Adrenal gland (tissue), 12 donors: ENCODE data around the gene C12orf60. TPM values are rescaled to one million over a fixed set of nuclear protein-coding genes. Genes with fewer than 3 reads are reported as not detected.
A peak's percentile ranks its signal among the peaks of the same experiment; 100 is the strongest.

ENCODE experiments used
- DNase-seq, 7 donors: peaks; one replicate each; pipeline ENCODE4 v3.0.0-alpha.2; 2019 to 2020
- H3K27ac ChIP-seq, 5 donors: fragments of 200-600 bp; sonication (generic) in 4 of 5; 1 replicate in 3 of 5; 2 replicates in 2 of 5; pipeline versions ENCODE4 v1.5.1 to v1.8.0; 2016 to 2020; ENCODE audit warnings: mild to moderate bottlenecking in 1 of 5
- H3K27me3 ChIP-seq: fragments of 200-600 bp; 2 replicates; pipeline ENCODE4 v1.8.0; 2021
- H3K36me3 ChIP-seq, 2 donors: fragments of 200-600 bp; replicated peaks in 1 of 2; 1 replicate in 1 of 2; 2 replicates in 1 of 2; pipeline versions ENCODE4 v1.5.1 to v1.8.0; 2018 to 2022
- H3K4me1 ChIP-seq, 2 donors: fragments of 200-600 bp; replicated peaks in 1 of 2; 1 replicate in 1 of 2; 2 replicates in 1 of 2; pipeline versions ENCODE4 v1.5.1 to v1.8.0; 2018 to 2021
- H3K4me3 ChIP-seq, 4 donors: fragments of 200-600 bp; sonication (generic) in 3 of 4; one replicate each; pipeline ENCODE4 v1.5.1; 2016 to 2018
- H3K9me3 ChIP-seq, 3 donors: fragments of 200-600 bp; sonication (generic) in 1 of 3; replicated peaks in 1 of 3; 1 replicate in 2 of 3; 2 replicates in 1 of 3; pipeline versions ENCODE4 v1.5.1 to v1.8.0; 2016 to 2021
- POLR2A ChIP-seq, 2 donors: fragments of 450-650 bp; IDR thresholded peaks; one replicate each; pipeline ENCODE4 v1.6.1; 2017; ENCODE audit warnings: antibody characterized with exemption in 2 of 2, mild to moderate bottlenecking in 2 of 2, moderate library complexity in 1 of 2
- WGBS, 4 donors: extraction: QIAGEN DNeasy Blood & Tissue Kit in 2 of 4; methylation state at CpG; one replicate each; pipeline versions ENCODE4 v1.1.5 to v1.1.7; 2013 to 2017; 5-methylcytosine and 5-hydroxymethylcytosine counted together
- intact Hi-C, 2 donors: fragments of 100-400 bp; cut with DNase I; formaldehyde crosslinking; loops; one replicate each; pipeline versions ENCODE4 v1.14.1 to v1.15.0; 2022 to 2023
- polyA plus RNA-seq, 3 donors: library from polyadenylated mRNA; stranded (reverse); fragments of 200-250 nt in 2 of 3; fragments of 350-450 nt in 1 of 3; fragmentation: Illumina TruSeq in 1 of 3; extraction: RNeasy Lipid Tissue Mini Kit (QIAGEN cat#74804) in 1 of 3; gene quantifications; one replicate each; pipeline ENCODE4 v1.2.3, GENCODE V29; 2013 to 2014
- total RNA-seq, 9 donors: library from RNA; depleted of rRNA in 4 of 9; stranded (reverse); fragments of >200 nt in 4 of 9; fragments of 120-200 nt in 1 of 9; fragmentation: NEBNext Ultra II Directional in 1 of 9; extraction: Animal tissue kit (Norgen Biotek cat#: 25700) in 1 of 9; gene quantifications; one replicate each; pipeline versions ENCODE4 v1.1.0 to v1.2.4, GENCODE V29; 2013 to 2023
- TF ChIP-seq, protein P1 (sequence below), 6 experiments: fragments of 450-650 bp in 4 of 6; fragments of 200-600 bp in 2 of 6; sonication (generic) in 1 of 6; IDR thresholded peaks; 1 replicate in 5 of 6; 2 replicates in 1 of 6; pipeline versions ENCODE4 v1.5.1 to v1.8.0; 2016 to 2021; ENCODE audit warnings: antibody characterized with exemption in 6 of 6, mild to moderate bottlenecking in 2 of 6, moderate library complexity in 1 of 6
- donor health status: healthy with polysubstance abuse.
- donor health status: Bipolar disorder and iron deficiency.
- donor health status: DM: yes; HTN: yes; CAD: no.
- donor health status: DM: no; HTN: no; CAD: no.
- donor health status: DM: no; HTN: no; CAD: no.
- donor health status: DM: yes; HTN: yes; CAD: no.

Gene C12orf60
- total and polyA plus RNA-seq, 12 donors, result 2.6 to 12.5 (median 4.6) TPM

GRCh38 chr12:14785568-14785967, 17.9 kb upstream of the C12orf60 start:
- intact Hi-C loops, result no loop called here
- WGBS, 4 donors, result 93 to 98% (median 96%) methylated on average over 3 of the region's 3 CpGs
- no peak for DNase-seq
- Histone ChIP-seq H3K4me3 (no peak overlapping the region), H3K4me1 (no peaks in the 10 kb centered on the region), H3K27me3 (no peaks in the 10 kb centered on the region), H3K36me3 (peaks cover 0 to 48% of the 10 kb centered on the region in 2 donors), H3K27ac (no peak overlapping the region), H3K9me3 (no peaks in the 10 kb centered on the region)
- no peak for TF ChIP-seq POLR2A (IDR thresholded peaks at IDR 0.05)
- TF ChIP-seq, protein P1, sequence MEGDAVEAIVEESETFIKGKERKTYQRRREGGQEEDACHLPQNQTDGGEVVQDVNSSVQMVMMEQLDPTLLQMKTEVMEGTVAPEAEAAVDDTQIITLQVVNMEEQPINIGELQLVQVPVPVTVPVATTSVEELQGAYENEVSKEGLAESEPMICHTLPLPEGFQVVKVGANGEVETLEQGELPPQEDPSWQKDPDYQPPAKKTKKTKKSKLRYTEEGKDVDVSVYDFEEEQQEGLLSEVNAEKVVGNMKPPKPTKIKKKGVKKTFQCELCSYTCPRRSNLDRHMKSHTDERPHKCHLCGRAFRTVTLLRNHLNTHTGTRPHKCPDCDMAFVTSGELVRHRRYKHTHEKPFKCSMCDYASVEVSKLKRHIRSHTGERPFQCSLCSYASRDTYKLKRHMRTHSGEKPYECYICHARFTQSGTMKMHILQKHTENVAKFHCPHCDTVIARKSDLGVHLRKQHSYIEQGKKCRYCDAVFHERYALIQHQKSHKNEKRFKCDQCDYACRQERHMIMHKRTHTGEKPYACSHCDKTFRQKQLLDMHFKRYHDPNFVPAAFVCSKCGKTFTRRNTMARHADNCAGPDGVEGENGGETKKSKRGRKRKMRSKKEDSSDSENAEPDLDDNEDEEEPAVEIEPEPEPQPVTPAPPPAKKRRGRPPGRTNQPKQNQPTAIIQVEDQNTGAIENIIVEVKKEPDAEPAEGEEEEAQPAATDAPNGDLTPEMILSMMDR (IDR thresholded peaks at IDR 0.05), result no peak

DNA sequence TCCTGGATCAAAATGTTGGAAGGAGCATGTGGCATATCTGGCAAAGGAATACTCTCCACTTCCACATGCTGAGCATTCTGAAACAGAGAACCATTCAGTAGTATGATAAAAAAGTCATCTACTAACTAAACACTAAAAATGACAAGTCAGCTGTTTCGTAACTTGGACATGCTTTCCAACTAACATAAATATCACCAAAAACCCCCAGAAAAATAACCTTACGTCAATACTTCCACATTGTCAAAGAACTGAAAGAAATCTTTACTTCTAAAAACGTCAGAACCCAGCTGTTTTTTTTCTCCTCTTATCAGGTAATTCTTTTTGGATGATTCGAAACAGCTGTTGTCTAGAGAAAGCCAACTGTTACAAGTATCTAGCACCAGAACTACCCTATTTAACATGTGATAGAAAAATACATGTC, 8.4 kb upstream of the C12orf60 start:
- 63 to 71% (median 67%) methylated on average over 4 of the region's 4 CpGs for WGBS, 4 donors

GRCh38 chr12:14802247-14802646, 1.2 kb upstream of the C12orf60 start:
- intact Hi-C loops, result no loop called here
- 55 to 62% (median 60%) methylated on average over 4 of the region's 4 CpGs for WGBS, 4 donors
- Histone ChIP-seq H3K27ac (peak overlapping the region in 4 of 5 donors; percentile 93 to 99 (median 98)), H3K4me3 (peak overlapping the region in 1 of 4 donors; percentile 82), H3K27me3 (no peaks in the 10 kb centered on the region), H3K4me1 (peaks cover 22 to 33% of the 10 kb centered on the region in 2 donors), H3K36me3 (peaks cover 0 to 23% of the 10 kb centered on the region in 2 donors), H3K9me3 (no peaks in the 10 kb centered on the region)
- DNase-seq, result no peak
- no peak for TF ChIP-seq POLR2A (IDR thresholded peaks at IDR 0.05)
- TF ChIP-seq, protein P1 (IDR thresholded peaks at IDR 0.05), result no peak

More for the DNA sequence above, 8.4 kb upstream of the C12orf60 start:
- H3K9me3 ChIP-seq, result no peaks in the 10 kb centered on the region
- TF ChIP-seq, protein P1 (IDR thresholded peaks at IDR 0.05), result no peak
- no peak for TF ChIP-seq POLR2A (IDR thresholded peaks at IDR 0.05)
- no peaks in the 10 kb centered on the region for H3K27me3 ChIP-seq
- H3K4me1 ChIP-seq, result no peaks in the 10 kb centered on the region
- intact Hi-C loops, result no loop called here
- DNase-seq, result no peak
- peak overlapping the region in 1 of 5 donors; percentile 13 for H3K27ac ChIP-seq
- peaks cover 0 to 94% of the 10 kb centered on the region in 2 donors for H3K36me3 ChIP-seq
- no peak overlapping the region for H3K4me3 ChIP-seq

DNA sequence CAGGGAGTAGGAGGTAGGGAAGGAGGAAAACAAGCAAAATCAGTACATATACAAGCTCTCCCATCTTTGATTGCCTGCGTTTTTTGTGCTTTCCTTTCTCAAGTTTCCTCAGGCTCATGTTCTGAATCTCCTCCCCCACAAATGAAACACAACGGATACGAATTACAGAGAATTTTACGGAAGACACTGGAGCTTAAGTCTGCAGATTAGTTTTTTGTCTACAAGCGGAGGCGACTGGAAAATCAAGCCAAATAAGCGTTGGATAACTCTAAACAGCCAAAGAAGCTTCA, 804 bp upstream of the C12orf60 start:
- Histone ChIP-seq H3K4me3 (peak overlapping the region; percentile 57 to 97 (median 85)), H3K27me3 (no peaks in the 10 kb centered on the region), H3K9me3 (no peaks in the 10 kb centered on the region), H3K36me3 (peaks cover 0 to 19% of the 10 kb centered on the region in 2 donors), H3K27ac (peak overlapping the region; percentile 93 to 99 (median 99)), H3K4me1 (peaks cover 22 to 33% of the 10 kb centered on the region in 2 donors)
- intact Hi-C loops, result no loop called here
- 0 to 1% (median 0%) methylated on average over 7 of the region's 7 CpGs for WGBS, 4 donors
- no peak for DNase-seq
- TF ChIP-seq, protein P1 (IDR thresholded peaks at IDR 0.05), result no peak
- no peak for TF ChIP-seq POLR2A (IDR thresholded peaks at IDR 0.05)
